ENCODE measurements around the gene MED16. TPM values are rescaled to one million over a fixed set of nuclear protein-coding genes. Genes with fewer than 3 reads are reported as not detected.
A peak's percentile ranks its signal among the peaks of the same experiment; 100 is the strongest.

Gene MED16
- total RNA-seq, 1 donor from 2014 or later: 36.1 TPM

DNA sequence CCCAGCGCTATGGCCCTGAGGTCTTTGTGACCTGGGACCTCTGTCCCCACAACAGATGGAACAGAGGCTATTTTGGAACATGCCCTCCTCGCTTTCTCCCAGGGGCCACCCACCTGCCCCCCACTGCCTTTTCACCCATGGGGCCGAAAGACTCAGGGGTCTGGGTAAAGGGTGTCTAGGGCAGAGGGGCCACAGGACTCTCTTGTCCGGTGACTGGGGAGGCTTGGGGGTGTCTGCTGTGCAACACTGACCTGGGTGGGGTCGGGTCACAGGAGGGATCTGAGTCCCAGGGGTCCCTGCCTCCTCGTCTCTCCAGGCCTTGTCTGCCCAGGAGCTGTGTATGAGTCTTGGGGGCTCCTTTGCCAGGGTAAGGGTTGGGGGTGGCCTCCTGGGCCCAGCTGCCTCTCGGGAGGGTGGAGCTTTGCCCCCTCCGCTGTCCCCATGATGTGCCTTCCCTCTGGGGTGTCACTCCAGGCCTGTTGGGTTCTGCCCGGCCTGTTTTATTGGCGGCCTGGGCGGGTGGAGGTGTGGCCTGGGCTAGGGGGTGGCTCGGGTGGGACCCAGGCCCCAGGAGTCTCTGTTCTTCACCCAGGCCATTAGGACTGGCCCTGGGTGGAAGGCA, 34.9 kb upstream of the MED16 start:
- DNase-seq (ENCODE audit: low spot score): no peak

- DNase-seq (ENCODE audit: low spot score): no peak
Observed at GRCh38 chr19:927351-927779, 34.4 kb upstream of the MED16 start.

DNA sequence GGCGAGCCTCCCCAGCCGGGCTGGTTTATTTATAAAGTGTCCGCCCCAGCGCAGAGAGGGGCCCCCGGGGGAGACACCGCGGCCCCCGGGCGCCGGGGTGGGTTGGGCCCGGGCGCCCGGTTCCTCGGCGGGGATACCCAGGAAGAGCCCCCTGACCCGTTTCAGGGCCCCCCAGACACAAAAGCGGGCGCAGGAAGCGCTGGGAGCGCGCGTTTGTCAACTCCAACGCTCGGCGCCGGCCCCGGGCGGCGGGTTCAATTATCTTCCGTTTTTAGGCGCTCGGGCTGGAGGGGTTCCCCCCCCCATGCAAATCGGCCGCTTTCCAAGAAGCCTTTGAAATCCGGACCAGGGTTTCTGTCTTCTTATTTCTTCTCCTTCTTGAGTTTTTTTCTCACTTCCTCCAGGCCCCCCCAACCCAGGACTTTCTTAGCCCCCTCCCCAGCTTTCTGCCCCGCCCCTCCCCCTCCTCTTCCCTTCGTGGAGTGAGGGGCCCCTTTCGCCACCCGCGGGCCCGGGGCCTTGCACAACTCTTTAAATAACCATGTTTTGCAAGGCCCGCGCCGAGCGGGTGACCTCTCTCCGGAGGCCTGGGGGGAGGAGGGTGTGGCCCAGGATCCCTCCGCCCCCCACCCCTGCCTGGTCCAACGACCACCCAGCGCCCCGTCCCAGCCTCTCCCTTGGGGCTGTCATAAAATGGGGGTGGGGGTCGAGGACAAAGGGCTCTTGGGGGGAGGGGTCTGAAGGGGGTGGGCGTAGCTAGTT, 33.8 kb upstream of the MED16 start:
- peak; percentile 55 for DNase-seq (ENCODE audit: low spot score)

DNA sequence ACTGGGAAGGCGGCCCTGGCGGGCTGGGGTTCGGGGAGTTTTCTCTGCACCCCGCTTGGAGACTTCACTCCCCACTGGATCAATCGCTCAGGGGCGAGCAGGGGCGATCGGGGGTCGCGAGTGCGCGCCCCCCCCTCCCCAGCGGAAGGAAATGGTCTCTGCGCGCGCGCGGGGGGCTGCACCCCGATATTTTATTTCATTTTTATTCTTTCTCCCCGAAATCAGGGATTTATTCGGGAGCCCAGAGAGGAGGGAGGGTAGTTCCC, 33.3 kb upstream of the MED16 start:
- DNase-seq (ENCODE audit: low spot score): no peak

DNA sequence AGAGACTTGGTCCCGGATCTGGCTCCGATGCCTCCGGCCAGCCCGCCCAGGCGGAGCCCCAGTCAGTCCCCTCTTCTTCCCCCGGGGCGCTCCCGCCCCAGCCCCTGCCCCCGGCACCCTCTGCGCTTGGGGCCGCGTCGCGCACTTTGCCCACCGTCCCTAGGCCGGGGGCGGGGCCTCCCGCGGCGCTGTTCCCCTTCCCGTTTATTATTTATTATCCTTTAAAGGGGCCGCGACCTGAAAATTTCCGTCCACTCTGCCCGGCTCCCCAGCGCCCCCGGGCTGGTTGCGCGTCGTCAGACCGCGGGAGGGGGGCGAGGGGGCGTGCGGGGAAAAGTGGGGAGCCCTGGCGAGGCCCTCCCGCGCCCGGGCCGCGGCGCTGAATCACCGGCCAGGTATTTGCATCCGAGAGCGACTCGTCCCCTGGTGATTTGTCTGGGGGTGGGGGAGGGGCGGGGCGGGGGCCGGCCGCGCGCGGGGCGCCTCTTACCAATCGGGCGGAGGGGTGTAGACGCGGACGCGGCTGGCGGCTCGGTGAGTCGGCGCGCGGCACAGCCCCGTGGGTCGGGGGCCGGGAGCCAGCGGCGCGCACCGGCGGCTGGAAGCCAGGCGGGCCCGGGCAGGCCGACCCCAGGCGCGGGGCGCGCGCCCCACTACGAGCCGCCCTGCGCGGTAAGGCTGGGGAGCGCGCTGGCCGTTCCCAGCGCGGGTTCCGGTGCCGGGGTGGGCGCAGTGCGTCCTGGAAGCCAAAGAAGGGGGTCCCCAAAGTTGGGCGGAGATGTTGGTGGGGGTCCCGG, 32.7 kb upstream of the MED16 start, which contains the start of gene ARID3A:
ARID3A (plus strand) TSS at position 510 of the 797 bp plus-strand sequence. CDS start 3,494 bp downstream, outside the sequence.
- peak; percentile 90 for DNase-seq (ENCODE audit: low spot score)

DNA sequence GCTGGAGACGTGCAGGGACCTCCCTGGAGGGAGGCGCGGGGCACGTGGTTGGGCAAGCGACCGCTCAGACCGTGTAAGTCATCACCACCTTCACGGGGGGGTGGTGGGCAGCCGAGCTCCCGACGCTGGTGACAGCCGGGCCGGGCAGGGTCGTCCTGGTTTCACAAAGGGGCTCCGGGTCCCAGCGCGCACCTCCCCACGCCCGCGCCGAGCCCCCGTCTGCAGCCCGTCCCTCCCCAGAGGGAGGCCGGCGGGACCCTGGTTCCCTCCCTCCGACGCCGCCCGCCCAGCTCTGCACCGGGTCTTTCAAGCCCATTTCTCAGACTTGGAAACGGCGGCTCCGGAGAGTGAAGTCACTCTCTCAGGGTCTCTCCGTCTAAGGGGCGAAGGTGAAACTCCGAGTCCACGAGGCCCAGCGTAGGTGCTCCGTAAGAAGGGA, 32.1 kb upstream of the MED16 start:
- no peak for DNase-seq (ENCODE audit: low spot score)

- no peak for DNase-seq (ENCODE audit: low spot score)
Observed at GRCh38 chr19:924553-925086, 31.6 kb upstream of the MED16 start.

DNA sequence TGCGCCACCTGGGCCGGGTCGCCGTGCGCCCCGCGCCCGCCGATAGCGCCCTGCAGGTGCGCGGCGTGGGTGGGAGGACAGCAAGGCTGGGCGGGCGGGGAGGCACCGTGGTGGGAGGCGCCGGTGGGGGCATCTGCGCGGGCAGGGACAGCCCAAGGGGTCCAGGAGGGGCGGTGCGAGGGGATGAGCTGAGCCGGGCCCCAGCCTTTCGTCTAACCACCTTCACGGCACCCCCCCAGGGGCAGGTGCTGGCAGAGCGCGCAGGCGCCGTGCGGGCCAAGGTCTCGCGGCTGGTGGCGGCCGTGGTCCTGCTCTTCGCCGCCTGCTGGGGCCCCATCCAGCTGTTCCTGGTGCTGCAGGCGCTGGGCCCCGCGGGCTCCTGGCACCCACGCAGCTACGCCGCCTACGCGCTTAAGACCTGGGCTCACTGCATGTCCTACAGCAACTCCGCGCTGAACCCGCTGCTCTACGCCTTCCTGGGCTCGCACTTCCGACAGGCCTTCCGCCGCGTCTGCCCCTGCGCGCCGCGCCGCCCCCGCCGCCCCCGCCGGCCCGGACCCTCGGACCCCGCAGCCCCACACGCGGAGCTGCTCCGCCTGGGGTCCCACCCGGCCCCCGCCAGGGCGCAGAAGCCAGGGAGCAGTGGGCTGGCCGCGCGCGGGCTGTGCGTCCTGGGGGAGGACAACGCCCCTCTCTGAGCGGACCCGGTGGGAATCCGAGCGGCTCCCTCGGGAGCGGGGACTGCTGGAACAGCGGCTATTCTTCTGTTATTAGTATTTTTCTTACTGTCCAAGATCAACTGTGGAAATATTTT, 27.3 kb upstream of the MED16 start:
- no peak for DNase-seq (ENCODE audit: low spot score)

- DNase-seq (ENCODE audit: low spot score): no peak
Observed at GRCh38 chr19:919199-920050, 26.4 kb upstream of the MED16 start.

GRCh38 chr19:918481-919198, 25.7 kb upstream of the MED16 start:
- no peak for DNase-seq (ENCODE audit: low spot score)

DNA sequence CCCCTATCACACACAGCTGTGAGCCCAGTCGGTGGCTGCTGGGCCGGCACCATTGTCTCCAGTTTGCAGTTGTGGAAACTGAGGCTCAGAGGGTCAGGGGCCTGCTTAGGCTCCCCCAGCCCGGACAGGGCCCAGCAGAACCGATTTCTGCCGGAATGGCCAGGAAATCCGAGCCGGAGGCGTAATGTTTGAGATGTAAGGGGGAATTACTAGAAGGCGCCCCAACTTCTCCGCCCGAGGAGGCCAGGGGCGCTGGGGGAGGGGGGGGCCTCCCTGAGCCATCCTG, 25.1 kb upstream of the MED16 start:
- DNase-seq (ENCODE audit: low spot score): no peak

DNA sequence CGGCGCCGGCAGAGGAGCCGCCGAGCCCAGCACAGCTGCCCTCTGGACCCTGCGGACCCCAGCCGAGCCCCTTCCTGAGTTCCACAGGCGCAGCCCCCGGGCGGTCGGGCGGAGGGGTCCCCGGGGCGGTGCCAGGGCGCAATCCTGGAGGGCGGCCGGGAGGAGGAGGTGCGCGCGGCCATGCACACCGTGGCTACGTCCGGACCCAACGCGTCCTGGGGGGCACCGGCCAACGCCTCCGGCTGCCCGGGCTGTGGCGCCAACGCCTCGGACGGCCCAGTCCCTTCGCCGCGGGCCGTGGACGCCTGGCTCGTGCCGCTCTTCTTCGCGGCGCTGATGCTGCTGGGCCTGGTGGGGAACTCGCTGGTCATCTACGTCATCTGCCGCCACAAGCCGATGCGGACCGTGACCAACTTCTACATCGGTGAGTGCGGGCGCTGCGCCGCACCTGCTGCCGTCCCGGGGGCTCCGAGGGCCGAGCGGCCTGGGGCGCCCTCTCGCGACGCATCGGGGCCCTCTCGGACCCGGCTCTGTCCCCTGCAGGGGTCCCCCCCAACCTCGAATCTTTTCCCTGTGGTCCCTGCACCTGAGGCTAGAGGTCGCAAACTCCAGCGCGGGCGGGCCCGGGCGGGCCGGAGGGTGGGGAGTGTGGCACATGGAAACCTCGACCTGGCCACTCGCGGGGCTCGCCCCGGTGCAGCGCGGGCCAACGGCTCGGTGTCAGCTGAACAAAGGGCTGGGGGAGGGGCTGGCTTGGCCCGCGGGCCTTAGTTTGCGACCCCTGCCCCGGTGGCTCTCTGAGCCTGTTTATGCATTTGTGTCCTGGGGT, 24.6 kb upstream of the MED16 start, which contains the start of gene KISS1R:
KISS1R (plus strand) TSS at position 11 of the 829 bp plus-strand sequence; CDS start at position 181, 170 bp downstream.
- no peak for DNase-seq (ENCODE audit: low spot score)

- no peak for DNase-seq (ENCODE audit: low spot score)
Observed at GRCh38 chr19:916645-917322, 23.8 kb upstream of the MED16 start.

- DNase-seq (ENCODE audit: low spot score): peak; percentile 66
Observed at GRCh38 chr19:913080-913748, 20.2 kb upstream of the MED16 start, which contains the start of gene R3HDM4. Gene R3HDM4, minus strand, starts transcription at chr19:913219. Its CDS starts 62 bp downstream, at chr19:913157.

DNA sequence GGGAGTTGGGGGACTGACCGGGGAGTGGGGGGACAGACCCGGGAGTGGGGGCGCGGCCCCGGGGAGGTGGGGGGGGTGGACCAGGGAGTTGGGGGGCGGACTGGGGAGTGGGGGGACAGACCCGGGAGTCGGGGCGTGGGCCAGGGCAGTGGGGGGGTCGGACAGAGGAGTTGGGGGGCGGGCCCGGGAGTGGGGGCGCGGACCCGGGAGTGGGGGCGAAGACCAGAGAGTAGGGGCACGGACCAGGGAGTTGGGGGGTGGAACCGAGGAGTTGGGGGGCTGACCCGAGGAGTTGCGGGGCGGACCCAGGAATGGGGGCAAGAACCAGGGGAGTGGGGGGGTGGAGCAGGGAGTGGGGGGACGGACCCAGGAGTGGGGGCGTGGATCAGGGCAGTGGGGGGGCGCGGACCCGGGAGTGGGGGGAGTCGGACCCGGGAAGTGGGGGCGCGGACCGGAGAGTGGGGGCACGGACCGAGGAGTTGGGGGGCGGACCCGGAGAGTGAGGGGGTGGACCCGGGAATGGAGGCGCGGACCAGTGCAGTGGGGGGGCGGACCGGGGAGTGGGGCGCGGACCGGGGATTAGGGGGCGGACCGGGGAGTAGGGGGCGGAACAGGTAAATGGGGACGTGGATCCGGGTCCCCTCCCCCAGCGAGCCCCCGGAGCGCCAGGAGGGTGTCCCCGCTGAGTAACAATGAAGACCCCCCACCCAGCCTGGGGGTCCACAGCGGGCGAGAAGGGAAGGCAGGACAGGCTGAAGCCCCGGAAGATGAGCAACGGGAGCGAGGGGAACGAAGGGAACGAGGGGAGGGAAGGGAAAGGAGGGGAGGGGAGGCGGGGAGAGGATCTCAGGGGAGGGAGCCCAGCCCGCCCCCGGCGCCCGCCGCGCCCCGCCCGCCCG, 19.4 kb upstream of the MED16 start:
- no peak for DNase-seq (ENCODE audit: low spot score)

- no peak for DNase-seq (ENCODE audit: low spot score)
Observed at GRCh38 chr19:911197-912033, 18.4 kb upstream of the MED16 start.

Data from umbilical cord (tissue), 2 donors.